WTC11 (cell line): ENCODE data around the gene PRICKLE1. TPM values are rescaled to one million over a fixed set of nuclear protein-coding genes. Genes with fewer than 3 reads are reported as not detected.

Source experiments
- ATAC-seq: fragments of 200-7000 bp; cut with Tn5 transposase; 2 replicates; pipeline ENCODE4 v1.10.0; 2021; ENCODE audit warnings: mild to moderate bottlenecking, moderate library complexity
- CTCF ChIA-PET: fragments of 300-600 bp; sonication (Branson Sonifier 250); formaldehyde crosslinking; loops from one replicate; lab custom pipeline; 2021; ENCODE audit warnings: antibody characterized with exemption; lab: Charles Lee
- POLR2A ChIA-PET: fragments of 350-600 bp; sonication (Branson Sonifier 250); formaldehyde crosslinking; loops from one replicate; lab custom pipeline; 2021; ENCODE audit warnings: antibody characterized with exemption; lab: Charles Lee
- DNase-seq: peaks from one replicate; pipeline ENCODE4 v3.0.0; 2021; ENCODE audit warnings: low spot score
- H3K27ac Mint-ChIP-seq: 2 replicates; pipeline ENCODE4 v1.8.0; 2021; ENCODE audit warnings: mixed read lengths
- H3K27me3 Mint-ChIP-seq: 2 replicates; pipeline ENCODE4 v1.8.0; 2021; ENCODE audit warnings: low read depth, mild to moderate bottlenecking, moderate library complexity, mixed read lengths
- H3K36me3 Mint-ChIP-seq: 2 replicates; pipeline ENCODE4 v1.8.0; 2021; ENCODE audit warnings: mixed read lengths
- H3K4me1 Mint-ChIP-seq: 2 replicates; pipeline ENCODE4 v1.8.0; 2022; ENCODE audit warnings: mixed read lengths
- H3K4me3 Mint-ChIP-seq: 2 replicates; pipeline ENCODE4 v1.8.0; 2021; ENCODE audit warnings: mild to moderate bottlenecking, moderate library complexity, mixed read lengths
- H3K9me3 Mint-ChIP-seq: 2 replicates; pipeline ENCODE4 v1.8.0; 2021; ENCODE audit warnings: mixed read lengths
- ATF6 ChIP-seq: sonication (generic); formaldehyde crosslinking; IDR thresholded peaks from 2 replicates; pipeline ENCODE4 v1.8.1; 2023; ENCODE audit warnings: mild to moderate bottlenecking, missing genetic modification reagents
- HMGXB4 ChIP-seq: sonication (generic); formaldehyde crosslinking; IDR thresholded peaks from 2 replicates; pipeline ENCODE4 v1.8.1; 2023; ENCODE audit warnings: mild to moderate bottlenecking, moderate library complexity, missing genetic modification reagents
- MYBL2 ChIP-seq: sonication (generic); formaldehyde crosslinking; IDR thresholded peaks from 2 replicates; pipeline ENCODE4 v1.8.1; 2023; ENCODE audit warnings: mild to moderate bottlenecking, moderate library complexity, missing genetic modification reagents
- NFATC4 ChIP-seq: fragments of 250-450 bp; sonication (Bioruptor Pico); IDR thresholded peaks from 2 replicates; pipeline ENCODE4 v1.9.0; 2021; ENCODE audit warnings: mild to moderate bottlenecking
- NR2C2 ChIP-seq: sonication (generic); formaldehyde crosslinking; IDR thresholded peaks from 2 replicates; pipeline ENCODE4 v1.8.0; 2022; ENCODE audit warnings: mild to moderate bottlenecking, missing genetic modification reagents
- NR3C1 ChIP-seq: sonication (generic); formaldehyde crosslinking; conservative IDR thresholded peaks from 2 replicates; pipeline ENCODE4 v1.8.1; 2023; ENCODE audit warnings: low read depth, mild to moderate bottlenecking, missing genetic modification reagents
- SP1 ChIP-seq: sonication (generic); formaldehyde crosslinking; conservative IDR thresholded peaks from 2 replicates; pipeline ENCODE4 v1.8.1; 2022; ENCODE audit warnings: missing genetic modification reagents
- ZNF138 ChIP-seq: sonication (generic); formaldehyde crosslinking; conservative IDR thresholded peaks from 2 replicates; pipeline ENCODE4 v1.8.1; 2022; ENCODE audit warnings: mild to moderate bottlenecking, moderate library complexity, missing genetic modification reagents
- ZNF281 ChIP-seq: sonication (generic); formaldehyde crosslinking; IDR thresholded peaks from 2 replicates; pipeline ENCODE4 v1.8.0; 2023; ENCODE audit warnings: mild to moderate bottlenecking, missing genetic modification reagents
- ZSCAN18 ChIP-seq: fragments of 250-450 bp; sonication (Bioruptor Pico); IDR thresholded peaks from 2 replicates; pipeline ENCODE4 v2.1.2; 2022; ENCODE audit warnings: mild to moderate bottlenecking, moderate library complexity
- total RNA-seq: library from RNA; stranded (reverse); gene quantifications from 3 replicates; pipeline ENCODE4 v1.2.3, GENCODE V29; 2021
- TF ChIP-seq, protein P1 (sequence below): sonication (generic); formaldehyde crosslinking; IDR thresholded peaks from 2 replicates; pipeline ENCODE4 v1.8.1; 2023; ENCODE audit warnings: mild to moderate bottlenecking, missing genetic modification reagents
- TF ChIP-seq, protein P2 (sequence below): sonication (generic); formaldehyde crosslinking; IDR thresholded peaks from 2 replicates; pipeline ENCODE4 v1.8.1; 2023; ENCODE audit warnings: mild to moderate bottlenecking, missing genetic modification reagents, moderate library complexity
- TF ChIP-seq, protein P3 (sequence below): sonication (generic); formaldehyde crosslinking; IDR thresholded peaks from 2 replicates; pipeline ENCODE4 v1.8.1; 2022; ENCODE audit warnings: mild to moderate bottlenecking, moderate library complexity, missing genetic modification reagents

Gene PRICKLE1
- total RNA-seq, 1 experiment from 2014 or later, result 11.7 TPM

GRCh38 chr12:42627151-42627550 lies 37.6 kb upstream of the PRICKLE1 start (continued):
- TF ChIP-seq ATF6 (no peak), NR3C1 (CRISPR knock-in tag) (no peak), MYBL2 (CRISPR knock-in tag) (no peak), HMGXB4 (CRISPR knock-in tag) (no peak), ZNF281 (no peak), ZSCAN18 (no peak)
- TF ChIP-seq, protein P1, sequence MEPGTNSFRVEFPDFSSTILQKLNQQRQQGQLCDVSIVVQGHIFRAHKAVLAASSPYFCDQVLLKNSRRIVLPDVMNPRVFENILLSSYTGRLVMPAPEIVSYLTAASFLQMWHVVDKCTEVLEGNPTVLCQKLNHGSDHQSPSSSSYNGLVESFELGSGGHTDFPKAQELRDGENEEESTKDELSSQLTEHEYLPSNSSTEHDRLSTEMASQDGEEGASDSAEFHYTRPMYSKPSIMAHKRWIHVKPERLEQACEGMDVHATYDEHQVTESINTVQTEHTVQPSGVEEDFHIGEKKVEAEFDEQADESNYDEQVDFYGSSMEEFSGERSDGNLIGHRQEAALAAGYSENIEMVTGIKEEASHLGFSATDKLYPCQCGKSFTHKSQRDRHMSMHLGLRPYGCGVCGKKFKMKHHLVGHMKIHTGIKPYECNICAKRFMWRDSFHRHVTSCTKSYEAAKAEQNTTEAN (CRISPR knock-in tag), result no peak
- TF ChIP-seq, all 79 proteins: peak for 0

DNA sequence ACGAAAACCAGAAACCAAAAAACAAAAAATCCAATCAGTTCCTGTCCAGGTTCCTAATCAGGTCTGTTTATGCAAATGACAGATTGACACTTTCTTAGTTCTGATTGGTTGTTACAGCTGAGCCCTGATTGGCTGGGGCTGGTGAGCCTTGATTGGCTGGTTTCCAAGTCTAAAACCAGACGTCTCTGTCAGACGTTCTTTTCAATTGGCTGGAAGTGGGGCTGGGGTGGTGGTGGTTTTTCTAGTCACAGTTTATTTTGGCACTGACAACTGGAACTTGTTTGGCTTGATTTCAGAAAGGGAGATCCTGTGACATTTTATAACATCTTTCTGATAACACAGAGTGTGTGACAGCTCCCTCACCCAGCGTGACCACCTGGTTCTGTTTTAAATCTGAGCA lies 36.1 kb upstream of the PRICKLE1 start:
- no peak overlapping the region for H3K4me3 Mint-ChIP-seq
- DNase-seq (no peak), ATAC-seq (no peak)
- no peaks in the 10 kb centered on the region; the same call in 1 of the 2 replicates for H3K27me3 Mint-ChIP-seq
- TF ChIP-seq NR2C2 (CRISPR knock-in tag), result no peak
- TF ChIP-seq, protein P2, sequence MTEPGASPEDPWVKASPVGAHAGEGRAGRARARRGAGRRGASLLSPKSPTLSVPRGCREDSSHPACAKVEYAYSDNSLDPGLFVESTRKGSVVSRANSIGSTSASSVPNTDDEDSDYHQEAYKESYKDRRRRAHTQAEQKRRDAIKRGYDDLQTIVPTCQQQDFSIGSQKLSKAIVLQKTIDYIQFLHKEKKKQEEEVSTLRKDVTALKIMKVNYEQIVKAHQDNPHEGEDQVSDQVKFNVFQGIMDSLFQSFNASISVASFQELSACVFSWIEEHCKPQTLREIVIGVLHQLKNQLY, result no peak
- no peak for TF ChIP-seq NFATC4 (CRISPR knock-in tag)
- TF ChIP-seq ZNF138, result no peak
- no peaks in the 10 kb centered on the region for H3K36me3 Mint-ChIP-seq
- peaks cover 20% of the 10 kb centered on the region for H3K4me1 Mint-ChIP-seq
- ChIA-PET POLR2A (no interaction called here), CTCF (no interaction called here)
- H3K27ac Mint-ChIP-seq, result no peak overlapping the region
- no peaks in the 10 kb centered on the region for H3K9me3 Mint-ChIP-seq

GRCh38 chr12:42617622-42618021 lies 28.1 kb upstream of the PRICKLE1 start:
- Mint-ChIP-seq H3K4me1 (peaks cover 19% of the 10 kb centered on the region), H3K27ac (no peak overlapping the region), H3K36me3 (peaks cover 20% of the 10 kb centered on the region), H3K4me3 (no peak overlapping the region), H3K9me3 (peaks cover 26% of the 10 kb centered on the region), H3K27me3 (no peaks in the 10 kb centered on the region)
- CTCF ChIA-PET, result no interaction called here
- TF ChIP-seq SP1 (CRISPR knock-in tag), result no peak
- TF ChIP-seq, protein P3, sequence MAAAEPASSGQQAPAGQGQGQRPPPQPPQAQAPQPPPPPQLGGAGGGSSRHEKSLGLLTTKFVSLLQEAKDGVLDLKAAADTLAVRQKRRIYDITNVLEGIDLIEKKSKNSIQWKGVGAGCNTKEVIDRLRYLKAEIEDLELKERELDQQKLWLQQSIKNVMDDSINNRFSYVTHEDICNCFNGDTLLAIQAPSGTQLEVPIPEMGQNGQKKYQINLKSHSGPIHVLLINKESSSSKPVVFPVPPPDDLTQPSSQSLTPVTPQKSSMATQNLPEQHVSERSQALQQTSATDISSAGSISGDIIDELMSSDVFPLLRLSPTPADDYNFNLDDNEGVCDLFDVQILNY (CRISPR knock-in tag), result no peak
- ATAC-seq (no peak), DNase-seq (no peak)
- POLR2A ChIA-PET, result no interaction called here
